ENCODE data around the gene KSR2.

Gene KSR2

GRCh38 chr12:117481470-117481869 lies 487.3 kb downstream of the KSR2 start:
- DNase-seq: no peak

GRCh38 chr12:117476341-117476740 lies 492.4 kb downstream of the KSR2 start:
- no peak for DNase-seq

GRCh38 chr12:117473856-117474255 lies 494.9 kb downstream of the KSR2 start:
- DNase-seq: no peak

GRCh38 chr12:117472983-117473382 lies 495.8 kb downstream of the KSR2 start:
- no peak for DNase-seq

- no peak for DNase-seq
These were observed 498.0 kb downstream of the KSR2 start for GRCh38 chr12:117470804-117471203.

- no peak for DNase-seq
These were observed 498.8 kb downstream of the KSR2 start for GRCh38 chr12:117469883-117470483.

GRCh38 chr12:117468016-117468415 lies 500.8 kb downstream of the KSR2 start:
- DNase-seq: no peak

- DNase-seq: no peak
These were observed 501.2 kb downstream of the KSR2 start for GRCh38 chr12:117467588-117467987.

- no peak for DNase-seq
These were observed 502.0 kb downstream of the KSR2 start for GRCh38 chr12:117466677-117467362.

GRCh38 chr12:117461732-117462131 lies 507.1 kb downstream of the KSR2 start:
- no peak for DNase-seq

- DNase-seq: no peak
These were observed 509.6 kb downstream of the KSR2 start for GRCh38 chr12:117459229-117459628.

GRCh38 chr12:117457189-117457588 lies 511.6 kb downstream of the KSR2 start:
- DNase-seq: no peak

- DNase-seq: no peak
These were observed 512.7 kb downstream of the KSR2 start for GRCh38 chr12:117456076-117456475.

- DNase-seq: no peak
These were observed 514.8 kb downstream of the KSR2 start for GRCh38 chr12:117453961-117454360.

- DNase-seq: no peak
These were observed 516.7 kb downstream of the KSR2 start for GRCh38 chr12:117452112-117452511.

GRCh38 chr12:117450209-117450608 lies 518.6 kb downstream of the KSR2 start:
- no peak for DNase-seq

GRCh38 chr12:117447665-117448366 lies 521.0 kb downstream of the KSR2 start:
- DNase-seq: no peak

- no peak for DNase-seq
These were observed 524.0 kb downstream of the KSR2 start for GRCh38 chr12:117444781-117445180.

- DNase-seq: peak; percentile 76
These were observed 527.0 kb downstream of the KSR2 start for GRCh38 chr12:117441751-117442150.

- DNase-seq: no peak
These were observed 528.4 kb downstream of the KSR2 start for GRCh38 chr12:117440384-117440783.

- DNase-seq: no peak
These were observed 529.2 kb downstream of the KSR2 start for GRCh38 chr12:117439531-117440001.

GRCh38 chr12:117438809-117439208 lies 530.0 kb downstream of the KSR2 start:
- DNase-seq: no peak

- DNase-seq: no peak
These were observed 531.1 kb downstream of the KSR2 start for GRCh38 chr12:117437516-117438255.

Measured in right forelimb (tissue), 1 donor.